22Rv1 (cell line): ENCODE results near the gene NOL4L.

Experiments
- H3K27ac ChIP-seq: fragments of 450-650 bp; 2 replicates; pipeline ENCODE4 v1.5.1; 2017
- CTCF ChIP-seq: fragments of 450-650 bp; IDR thresholded peaks from 2 replicates; pipeline ENCODE4 v1.5.1; 2017; ENCODE audit warnings: mild to moderate bottlenecking
- ZFX ChIP-seq: fragments of 450-650 bp; IDR thresholded peaks from 2 replicates; pipeline ENCODE4 v1.6.1; 2017; ENCODE audit warnings: antibody characterized with exemption, borderline replicate concordance

NOL4L gene

DNA sequence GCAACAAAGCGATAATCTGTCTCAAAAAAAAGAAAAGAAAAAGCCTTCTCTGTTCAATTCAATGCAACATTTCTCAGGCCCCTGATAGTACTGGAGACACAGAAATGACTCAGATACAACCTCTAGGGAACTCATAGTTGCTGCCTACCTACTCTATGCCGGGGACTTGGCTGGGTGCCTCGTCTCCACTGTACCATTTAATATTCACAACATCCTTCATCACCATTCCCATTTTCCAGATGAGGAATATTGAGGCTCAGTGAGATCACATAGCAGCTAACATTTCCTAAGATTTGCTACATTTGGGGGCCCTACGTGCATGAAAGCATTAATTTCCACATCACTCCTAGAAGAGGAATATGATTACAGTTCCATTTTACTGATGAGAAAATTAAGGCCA is 7.5 kb downstream of the NOL4L start:
- no peak for TF ChIP-seq CTCF
- no peak for TF ChIP-seq ZFX
- no peak overlapping the region for H3K27ac ChIP-seq

- H3K27ac ChIP-seq: no peak overlapping the region
- TF ChIP-seq CTCF (no peak), ZFX (no peak)
These were observed 8.1 kb downstream of the NOL4L start for GRCh38 chr20:32577023-32577422.

DNA sequence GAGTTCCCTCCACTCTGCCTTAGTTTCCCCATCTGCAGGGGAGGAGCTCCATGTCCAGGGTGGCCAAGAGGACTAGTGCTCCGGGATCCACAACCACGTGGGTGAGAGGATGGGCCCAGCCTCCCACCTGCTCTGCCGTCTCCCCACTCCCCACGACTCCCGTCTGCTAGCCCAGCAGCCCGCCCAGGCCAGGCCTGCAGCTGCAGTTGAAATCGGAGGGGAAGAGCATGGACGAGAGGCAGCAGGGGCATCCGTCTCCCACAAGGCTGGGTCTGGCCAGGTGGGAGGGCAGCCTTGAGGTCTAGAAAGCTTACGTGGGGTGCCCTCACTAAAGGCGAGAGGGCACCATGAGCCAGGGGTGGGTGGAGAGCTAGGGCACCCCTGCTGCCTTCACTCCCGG is 8.6 kb downstream of the NOL4L start:
- H3K27ac ChIP-seq: no peak overlapping the region
- TF ChIP-seq CTCF: no peak
- no peak for TF ChIP-seq ZFX

DNA sequence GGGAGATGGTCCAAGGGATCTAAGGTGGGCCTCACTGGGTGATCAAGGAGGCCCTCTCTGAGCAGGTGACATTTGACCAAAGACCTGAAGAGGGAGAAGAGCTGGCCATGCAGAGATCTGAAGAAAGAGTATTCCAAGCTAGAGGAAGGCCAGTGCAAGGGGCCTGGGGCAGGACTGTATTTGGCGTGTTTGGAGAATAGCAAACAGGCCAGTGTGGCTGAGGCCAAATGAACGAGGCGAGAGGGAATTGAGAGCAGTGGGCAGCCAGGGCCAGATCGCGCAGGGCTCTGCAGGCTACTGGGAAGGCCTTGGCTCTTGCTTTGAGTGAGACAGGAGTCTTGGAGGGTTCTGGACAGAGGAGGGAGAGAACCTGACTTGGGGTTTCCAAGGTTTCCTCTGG is 9.3 kb downstream of the NOL4L start:
- no peak overlapping the region for H3K27ac ChIP-seq
- TF ChIP-seq ZFX: no peak
- TF ChIP-seq CTCF: no peak

DNA sequence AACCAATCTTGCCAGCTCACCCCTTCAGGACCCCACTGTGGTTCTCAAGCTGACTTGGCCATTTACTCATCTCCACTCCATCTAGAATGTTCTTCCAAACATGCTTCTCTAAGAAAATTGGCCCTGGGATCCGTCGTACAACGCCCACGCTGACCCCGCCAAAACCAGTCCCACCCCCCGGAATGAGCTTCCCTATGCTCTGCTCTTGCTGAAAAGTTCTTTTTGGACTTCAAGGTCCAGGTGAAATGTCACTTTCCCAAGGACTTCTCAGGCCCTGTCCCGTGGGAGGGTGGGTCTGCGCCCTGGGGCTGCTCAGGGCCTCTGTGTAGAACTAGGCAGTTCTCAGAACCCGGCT is 9.9 kb downstream of the NOL4L start:
- no peak for TF ChIP-seq CTCF
- TF ChIP-seq ZFX: no peak
- H3K27ac ChIP-seq: no peak overlapping the region

GRCh38 chr20:32574296-32575226 is 10.6 kb downstream of the NOL4L start:
- H3K27ac ChIP-seq: no peak overlapping the region
- TF ChIP-seq CTCF (no peak), ZFX (no peak)

- TF ChIP-seq CTCF (no peak), ZFX (no peak)
- H3K27ac ChIP-seq: no peak overlapping the region
These were observed 11.8 kb downstream of the NOL4L start for GRCh38 chr20:32573167-32573851.
